PFSK-1 (cell line): ENCODE results near the gene TBX3.

ENCODE experiments used
- FOXP2 ChIP-seq: optimal IDR thresholded peaks from 2 replicates; pipeline ENCODE3; 2011; ENCODE audit warnings: borderline replicate concordance, control low read depth, inconsistent platforms; ENCODE audit not compliant: insufficient read depth; ENCODE audit errors: extremely low read length, extremely low read depth
- POLR2AphosphoS5 ChIP-seq: IDR thresholded peaks from 2 replicates; pipeline ENCODE4 v1.6.1; 2012; ENCODE audit warnings: low read depth, mild to moderate bottlenecking, control low read depth, low read length, moderate library complexity
- SIN3A ChIP-seq: IDR thresholded peaks from 2 replicates; pipeline ENCODE4 v1.6.1; 2012; ENCODE audit warnings: mild to moderate bottlenecking, low read length, moderate library complexity, borderline replicate concordance; ENCODE audit not compliant: insufficient read depth
- TAF1 ChIP-seq: IDR thresholded peaks from 2 replicates; pipeline ENCODE4 v1.6.1; 2012; ENCODE audit warnings: low read length, control low read depth, borderline replicate concordance; ENCODE audit not compliant: insufficient read depth
- TF ChIP-seq, protein P1 (sequence below), 2 experiments: IDR thresholded peaks; 2 replicates each; pipeline versions ENCODE4 v1.6.1 to v1.8.0; 2011 to 2012; ENCODE audit warnings: low read depth in 2 of 2, low read length in 2 of 2, control low read depth in 1 of 2, inconsistent platforms in 1 of 2, mild to moderate bottlenecking in 1 of 2, moderate library complexity in 1 of 2; ENCODE audit not compliant: insufficient read depth in 1 of 2

The TBX3 gene

DNA sequence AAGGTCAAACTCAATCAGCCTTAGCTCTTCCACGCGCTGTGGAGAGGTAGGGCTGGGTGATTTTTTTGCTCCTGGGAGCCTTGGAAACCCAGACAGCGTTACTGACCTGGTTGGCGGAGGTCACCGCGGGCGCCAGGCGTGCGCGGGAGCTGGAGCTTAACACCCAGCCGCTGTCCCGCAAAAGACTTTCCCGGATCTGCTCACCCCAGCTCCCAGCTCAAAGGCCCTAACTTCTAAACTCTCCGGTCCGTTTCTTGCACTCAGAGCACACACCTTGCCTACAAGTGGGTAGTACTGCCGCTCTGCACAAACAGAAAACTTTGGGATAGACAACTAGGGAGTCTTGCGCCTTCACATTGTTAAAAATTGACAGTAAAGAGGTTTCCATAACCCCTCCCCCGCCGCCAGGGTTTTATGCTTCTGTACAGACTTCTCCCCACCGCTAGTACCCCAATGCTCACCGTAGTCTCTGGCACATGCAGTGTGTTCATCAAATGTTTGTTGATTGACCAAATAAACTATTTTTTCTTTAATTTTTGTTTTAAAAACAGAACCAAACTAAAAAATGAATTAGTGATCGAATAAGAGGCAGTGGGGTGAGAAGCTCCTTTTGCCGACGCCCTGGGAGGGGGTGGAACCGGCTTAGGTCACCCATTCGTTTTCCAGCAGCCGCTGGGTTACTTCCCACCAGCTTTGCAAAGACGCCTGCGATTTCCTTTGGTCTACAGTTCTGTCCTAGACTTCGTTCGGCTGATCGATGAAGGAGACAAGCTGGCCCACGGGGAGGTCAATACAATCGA lies 12.7 kb upstream of the TBX3 start:
- TF ChIP-seq, protein P1, sequence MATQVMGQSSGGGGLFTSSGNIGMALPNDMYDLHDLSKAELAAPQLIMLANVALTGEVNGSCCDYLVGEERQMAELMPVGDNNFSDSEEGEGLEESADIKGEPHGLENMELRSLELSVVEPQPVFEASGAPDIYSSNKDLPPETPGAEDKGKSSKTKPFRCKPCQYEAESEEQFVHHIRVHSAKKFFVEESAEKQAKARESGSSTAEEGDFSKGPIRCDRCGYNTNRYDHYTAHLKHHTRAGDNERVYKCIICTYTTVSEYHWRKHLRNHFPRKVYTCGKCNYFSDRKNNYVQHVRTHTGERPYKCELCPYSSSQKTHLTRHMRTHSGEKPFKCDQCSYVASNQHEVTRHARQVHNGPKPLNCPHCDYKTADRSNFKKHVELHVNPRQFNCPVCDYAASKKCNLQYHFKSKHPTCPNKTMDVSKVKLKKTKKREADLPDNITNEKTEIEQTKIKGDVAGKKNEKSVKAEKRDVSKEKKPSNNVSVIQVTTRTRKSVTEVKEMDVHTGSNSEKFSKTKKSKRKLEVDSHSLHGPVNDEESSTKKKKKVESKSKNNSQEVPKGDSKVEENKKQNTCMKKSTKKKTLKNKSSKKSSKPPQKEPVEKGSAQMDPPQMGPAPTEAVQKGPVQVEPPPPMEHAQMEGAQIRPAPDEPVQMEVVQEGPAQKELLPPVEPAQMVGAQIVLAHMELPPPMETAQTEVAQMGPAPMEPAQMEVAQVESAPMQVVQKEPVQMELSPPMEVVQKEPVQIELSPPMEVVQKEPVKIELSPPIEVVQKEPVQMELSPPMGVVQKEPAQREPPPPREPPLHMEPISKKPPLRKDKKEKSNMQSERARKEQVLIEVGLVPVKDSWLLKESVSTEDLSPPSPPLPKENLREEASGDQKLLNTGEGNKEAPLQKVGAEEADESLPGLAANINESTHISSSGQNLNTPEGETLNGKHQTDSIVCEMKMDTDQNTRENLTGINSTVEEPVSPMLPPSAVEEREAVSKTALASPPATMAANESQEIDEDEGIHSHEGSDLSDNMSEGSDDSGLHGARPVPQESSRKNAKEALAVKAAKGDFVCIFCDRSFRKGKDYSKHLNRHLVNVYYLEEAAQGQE (IDR thresholded peaks at IDR 0.05; ENCODE audit: insufficient read depth in 1 of 2, low read depth in 2 of 2, low read length in 2 of 2) = no peak
- TF ChIP-seq TAF1 = no peak
- TF ChIP-seq SIN3A = no peak
- no peak for TF ChIP-seq FOXP2
- no peak for TF ChIP-seq POLR2AphosphoS5

DNA sequence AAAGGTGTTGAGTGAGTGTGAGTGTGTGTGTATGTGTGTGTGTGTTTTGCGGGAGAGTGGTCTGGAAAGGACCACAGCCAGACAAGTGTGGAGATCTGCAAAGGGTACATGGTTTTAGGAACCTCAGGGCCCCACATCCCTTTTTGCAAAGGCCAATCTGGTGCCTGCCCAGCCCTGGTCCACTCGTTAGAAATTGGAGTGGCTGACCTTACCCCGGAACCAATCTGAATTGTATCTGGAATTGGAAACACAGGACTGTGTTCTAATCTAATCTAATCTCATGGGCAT lies 11.3 kb upstream of the TBX3 start:
- no peak for TF ChIP-seq TAF1
- no peak for TF ChIP-seq SIN3A

DNA sequence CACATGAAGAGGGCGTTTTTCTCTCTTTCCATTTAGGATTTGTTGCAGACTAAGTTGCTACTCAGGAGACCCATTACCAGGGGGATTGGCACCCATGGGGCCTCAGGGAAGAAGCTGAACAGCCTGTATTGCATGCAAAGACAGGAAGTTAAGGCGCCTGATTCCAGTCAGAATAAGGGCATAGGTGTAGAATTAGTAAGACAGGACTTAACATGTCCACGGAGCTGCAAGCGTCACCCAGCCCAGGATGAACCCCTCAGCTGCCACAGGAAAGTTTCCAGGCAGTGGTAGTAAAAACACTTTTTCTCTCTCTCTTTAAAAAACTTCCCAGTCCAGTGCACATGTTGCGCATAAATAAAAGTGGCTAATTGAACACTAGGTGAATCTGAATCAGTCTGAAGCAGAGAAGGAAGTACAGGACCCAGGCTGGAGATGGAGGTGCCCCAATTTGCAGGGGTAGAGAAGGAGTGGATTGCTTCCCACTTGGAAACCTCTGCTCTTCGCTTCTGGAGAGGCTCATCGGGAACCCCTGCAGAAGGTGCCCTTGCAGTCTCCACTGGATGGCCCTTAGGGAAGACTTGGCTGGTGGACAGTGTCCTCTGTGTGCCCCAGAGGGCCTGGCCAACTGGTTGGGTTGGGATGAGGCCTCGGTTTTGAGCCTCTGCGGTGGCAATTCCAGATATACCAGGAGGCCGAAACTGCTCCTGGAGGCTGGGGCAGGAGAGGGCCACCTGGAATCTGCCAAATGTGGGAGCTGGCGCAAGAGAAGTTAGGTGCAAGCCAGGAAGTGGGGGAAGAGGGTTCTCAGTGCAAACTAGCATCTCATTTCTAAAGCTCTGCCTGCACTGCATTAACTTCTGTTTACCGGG lies 10.7 kb upstream of the TBX3 start:
- TF ChIP-seq, protein P1 (IDR thresholded peaks at IDR 0.05; ENCODE audit: insufficient read depth in 1 of 2, low read depth in 2 of 2, low read length in 2 of 2) = no peak
- no peak for TF ChIP-seq TAF1
- TF ChIP-seq FOXP2 = no peak
- no peak for TF ChIP-seq POLR2AphosphoS5
- TF ChIP-seq SIN3A = no peak

DNA sequence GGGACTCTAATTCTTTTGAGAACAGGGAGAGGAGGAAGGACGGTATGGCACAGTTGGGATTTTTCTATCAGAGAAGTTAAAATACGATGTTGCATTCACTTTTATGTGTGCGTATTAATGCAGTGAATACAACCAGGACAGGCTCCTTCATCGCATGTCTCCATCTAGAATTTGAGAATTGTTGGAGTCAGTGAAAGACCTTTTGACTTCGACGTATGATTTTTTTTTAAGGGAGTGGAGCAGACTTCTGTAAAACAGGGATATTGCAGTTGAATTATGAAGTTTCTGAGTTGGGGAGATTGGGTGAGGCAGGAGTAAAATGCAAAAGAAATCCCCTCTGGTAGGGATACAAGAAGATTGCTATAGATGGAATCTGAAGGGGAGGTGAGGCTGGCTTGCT lies 9.6 kb upstream of the TBX3 start:
- no peak for TF ChIP-seq TAF1
- TF ChIP-seq FOXP2 = no peak
- TF ChIP-seq SIN3A = no peak

DNA sequence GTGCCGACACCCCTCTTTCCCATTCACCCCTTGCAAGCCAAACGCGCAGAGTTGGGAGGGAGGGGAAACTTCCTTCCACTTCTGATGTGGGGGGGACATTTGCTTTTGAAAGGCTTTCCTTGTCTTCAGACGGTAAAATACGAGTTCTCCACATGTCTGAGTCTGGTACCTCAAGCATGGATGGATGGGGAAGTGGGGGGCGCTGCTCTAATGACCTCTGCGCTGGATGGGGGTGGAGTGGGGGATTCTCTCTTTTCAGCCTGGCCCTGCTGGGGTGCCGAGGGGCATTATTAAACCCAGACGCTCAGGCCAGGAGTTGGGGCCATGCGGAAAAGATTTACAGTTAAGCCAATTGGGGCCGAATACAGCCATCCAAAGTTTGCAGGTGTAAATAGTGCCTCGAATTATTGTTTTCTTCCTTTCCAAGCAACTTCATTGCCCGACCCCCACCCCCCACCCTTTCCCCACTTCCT lies 9.1 kb upstream of the TBX3 start:
- TF ChIP-seq, protein P1 (IDR thresholded peaks at IDR 0.05; ENCODE audit: insufficient read depth in 1 of 2, low read depth in 2 of 2, low read length in 2 of 2) = no peak
